CD4-positive, alpha-beta T cell treated with Interleukin-15 for 1 hour (primary cell): ENCODE results near the gene ROPN1B.
"Not testable (repeated sequence)": the region's sequence is repeated elsewhere in the genome, so short reads cannot be mapped to it uniquely, and the experiment has no call there.

Experiments
- DNase-seq: peaks from one replicate; pipeline ENCODE4 v3.0.0-alpha.2; 2020

The ROPN1B gene

DNA sequence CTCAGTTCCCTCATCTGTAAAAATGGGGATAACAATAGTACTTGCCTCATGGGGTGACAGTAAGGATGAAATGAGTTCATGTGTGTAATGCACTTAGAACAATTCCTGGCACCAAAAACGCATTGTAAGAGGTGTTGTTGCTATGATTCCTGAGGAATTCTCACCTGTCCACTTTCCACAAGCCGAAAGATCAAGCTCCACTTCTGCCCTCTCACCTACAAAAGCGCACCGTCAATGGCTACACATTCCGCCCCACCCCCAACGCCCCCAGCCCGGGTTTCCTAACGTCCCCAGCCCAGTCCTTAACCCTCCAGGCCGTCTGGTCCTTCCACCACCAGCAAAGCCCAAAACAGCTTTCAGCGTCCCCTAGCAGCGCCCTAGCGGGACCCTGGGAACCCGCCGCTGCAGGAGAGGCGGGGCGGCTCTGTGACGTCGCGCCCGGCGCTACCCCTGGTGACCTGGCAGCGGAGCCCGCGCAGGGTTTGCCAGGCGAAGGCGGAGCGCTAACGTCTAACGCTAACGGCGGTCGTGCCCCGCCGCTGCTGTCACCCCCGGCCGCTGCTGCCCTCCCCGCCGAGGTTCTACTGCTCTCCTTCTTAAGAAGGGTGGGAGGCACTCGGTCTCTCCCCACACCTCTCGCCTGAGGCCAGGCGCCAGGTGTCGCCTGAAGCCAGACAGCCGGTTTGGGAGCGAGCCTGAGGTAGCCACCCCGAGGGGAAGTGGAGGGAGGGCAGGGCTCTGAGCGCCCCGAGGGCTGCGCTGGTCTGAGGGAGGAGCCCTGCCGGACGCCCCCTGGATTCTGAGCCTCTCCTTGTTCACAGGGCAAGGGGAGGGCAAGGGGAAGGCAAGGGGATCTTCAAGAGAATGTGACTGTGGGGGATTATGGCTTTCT is at the start of gene ROPN1B:
TSS of gene ROPN1B (plus strand) at position 478 of the 892 bp plus-strand sequence. CDS start 2,877 bp downstream, outside the sequence.
- not testable (repeated sequence) for DNase-seq

- DNase-seq = not testable (repeated sequence)
These were observed 48.8 kb upstream of the ROPN1B start for GRCh38 chr3:125920191-125920590.

- not testable (repeated sequence) for DNase-seq
These were observed 48.2 kb upstream of the ROPN1B start for GRCh38 chr3:125920751-125921279.

- peak; percentile 60 for DNase-seq
These were observed 47.3 kb upstream of the ROPN1B start for GRCh38 chr3:125921712-125922111.

- DNase-seq = not testable (repeated sequence)
These were observed 45.5 kb upstream of the ROPN1B start for GRCh38 chr3:125923324-125924115.

DNA sequence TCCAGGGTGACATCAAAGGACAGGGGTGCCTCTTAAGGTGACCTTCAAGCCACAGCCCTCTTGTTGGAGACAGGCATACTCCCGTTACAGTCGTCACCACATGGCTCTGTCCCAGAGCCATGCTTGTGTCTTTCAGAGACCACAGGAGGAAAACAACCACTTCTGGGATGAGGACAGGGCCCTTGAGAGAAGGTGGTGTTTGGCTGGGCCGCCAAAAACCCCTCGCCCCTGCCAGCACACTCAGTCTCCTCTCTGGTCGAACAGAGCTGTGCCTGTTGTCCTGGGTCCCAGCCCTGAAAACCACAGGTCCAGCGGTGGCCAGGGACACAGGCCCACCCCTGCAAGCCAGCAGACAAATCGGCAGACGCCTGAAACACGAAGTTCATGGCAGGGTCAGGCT is 44.7 kb upstream of the ROPN1B start:
- DNase-seq = not testable (repeated sequence)

- not testable (repeated sequence) for DNase-seq
These were observed 43.3 kb upstream of the ROPN1B start for GRCh38 chr3:125925727-125926126.

DNA sequence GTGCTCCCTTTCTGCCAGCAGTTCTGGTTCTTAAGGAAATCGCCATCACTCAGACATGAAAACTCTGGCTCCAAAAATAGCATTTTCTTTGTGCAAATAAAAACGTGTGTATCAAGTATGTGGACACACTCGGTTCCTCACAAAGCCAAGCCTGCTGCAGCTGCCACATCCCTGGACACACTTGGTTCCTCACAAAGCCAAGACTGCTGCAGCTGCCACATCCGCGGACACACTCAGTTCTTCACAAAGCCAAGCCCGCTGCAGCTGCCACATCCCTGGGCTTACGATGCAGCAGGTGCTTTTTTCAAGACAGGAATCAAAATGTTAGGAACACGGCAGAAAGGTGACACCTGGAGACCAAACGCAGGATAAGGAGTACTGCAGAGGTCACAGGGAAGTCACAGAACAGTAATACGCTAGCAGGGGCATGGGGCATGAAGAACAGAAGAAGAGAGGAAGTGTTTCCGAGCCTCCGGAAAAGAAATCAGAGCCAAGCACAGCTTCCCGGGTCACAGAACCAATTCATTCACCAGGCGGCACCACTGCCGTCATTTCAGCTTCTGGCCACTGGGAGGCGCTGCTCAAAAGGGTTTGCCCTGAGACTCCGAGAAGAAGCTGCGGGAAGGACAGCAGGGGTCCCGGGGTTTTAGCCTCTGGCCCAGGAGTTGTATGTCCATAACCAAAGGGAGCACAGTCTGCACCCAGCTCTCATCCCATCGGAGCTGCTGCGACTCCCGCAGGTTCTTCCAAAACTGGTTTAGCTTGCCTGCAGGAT is 40.0 kb upstream of the ROPN1B start:
- DNase-seq = peak; percentile 44

- not testable (repeated sequence) for DNase-seq
These were observed 39.2 kb upstream of the ROPN1B start for GRCh38 chr3:125929765-125930164.

DNA sequence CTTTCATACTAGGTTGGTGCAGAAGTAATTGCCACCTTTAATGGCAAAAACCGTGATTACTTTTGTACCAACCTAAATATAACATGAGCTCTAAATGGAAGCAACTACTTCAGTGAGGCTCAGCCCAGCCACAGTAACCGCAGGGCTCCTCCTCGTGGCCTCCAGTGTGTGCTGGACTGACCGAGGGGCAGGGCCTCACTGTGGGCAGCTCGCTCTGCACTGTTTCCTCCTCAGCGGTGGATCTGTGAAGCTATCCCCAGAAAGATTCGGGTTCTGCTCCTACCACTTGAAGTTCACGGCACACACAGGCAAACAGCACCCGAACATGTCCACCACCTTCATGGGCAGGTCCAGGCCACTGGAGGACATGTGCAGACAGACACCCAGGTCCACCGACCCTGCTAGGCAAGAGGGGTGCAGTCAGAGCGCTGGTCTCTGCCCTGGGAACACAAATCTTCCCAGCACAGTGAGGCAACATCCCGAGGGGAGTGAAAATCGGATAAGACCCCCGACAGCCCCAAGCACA is 37.6 kb upstream of the ROPN1B start:
- not testable (repeated sequence) for DNase-seq

- not testable (repeated sequence) for DNase-seq
These were observed 35.4 kb upstream of the ROPN1B start for GRCh38 chr3:125933397-125934173.

DNA sequence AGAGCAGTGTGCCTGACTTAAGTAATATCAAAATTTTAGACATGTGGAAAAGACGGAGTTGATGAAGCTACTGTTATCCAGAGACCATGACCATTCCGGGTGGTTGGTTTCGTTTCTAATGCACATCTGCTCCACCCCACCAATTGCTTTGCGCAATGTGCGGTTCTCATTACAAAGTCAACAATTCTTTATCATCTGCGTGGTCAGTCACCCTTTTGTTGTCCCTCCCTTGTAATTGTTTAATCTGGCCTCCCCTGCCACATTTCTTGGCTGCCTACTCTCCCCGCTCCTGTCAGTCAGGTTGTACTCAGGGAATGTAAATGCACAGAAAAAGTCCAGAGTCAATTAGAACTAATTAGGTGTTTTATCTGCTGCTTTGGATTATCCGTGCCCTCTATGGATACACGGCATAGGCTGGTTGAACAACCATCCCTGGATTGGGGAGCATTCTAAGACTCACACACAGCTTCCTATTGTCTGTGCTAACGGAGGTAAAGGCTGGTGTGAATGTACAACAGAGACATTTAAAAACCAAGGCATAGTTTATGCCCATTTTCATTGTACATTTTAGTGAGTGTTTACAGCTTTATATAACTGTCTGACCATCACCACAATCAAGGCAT is 33.6 kb upstream of the ROPN1B start:
- DNase-seq = not testable (repeated sequence)

GRCh38 chr3:125936210-125936815 is 32.7 kb upstream of the ROPN1B start:
- DNase-seq = not testable (repeated sequence)

DNA sequence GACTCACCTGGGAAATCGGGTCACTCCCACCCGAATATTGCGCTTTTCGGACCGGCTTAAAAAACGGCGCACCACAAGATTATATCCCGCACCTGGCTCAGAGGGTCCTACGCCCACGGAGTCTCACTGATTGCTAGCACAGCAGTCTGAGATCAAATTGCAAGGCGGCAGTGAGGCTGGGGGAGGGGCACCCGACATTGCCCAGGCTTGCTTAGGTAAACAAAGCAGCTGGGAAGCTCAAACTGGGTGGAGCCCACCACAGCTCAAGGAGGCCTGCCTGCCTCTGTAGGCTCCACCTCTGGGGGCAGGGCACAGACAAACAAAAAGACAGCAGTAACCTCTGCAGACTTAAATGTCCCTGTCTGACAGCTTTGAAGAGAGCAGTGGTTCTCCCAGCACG is 32.1 kb upstream of the ROPN1B start:
- DNase-seq = not testable (repeated sequence)

GRCh38 chr3:125947806-125948205 is 21.2 kb upstream of the ROPN1B start:
- DNase-seq = not testable (repeated sequence)

DNA sequence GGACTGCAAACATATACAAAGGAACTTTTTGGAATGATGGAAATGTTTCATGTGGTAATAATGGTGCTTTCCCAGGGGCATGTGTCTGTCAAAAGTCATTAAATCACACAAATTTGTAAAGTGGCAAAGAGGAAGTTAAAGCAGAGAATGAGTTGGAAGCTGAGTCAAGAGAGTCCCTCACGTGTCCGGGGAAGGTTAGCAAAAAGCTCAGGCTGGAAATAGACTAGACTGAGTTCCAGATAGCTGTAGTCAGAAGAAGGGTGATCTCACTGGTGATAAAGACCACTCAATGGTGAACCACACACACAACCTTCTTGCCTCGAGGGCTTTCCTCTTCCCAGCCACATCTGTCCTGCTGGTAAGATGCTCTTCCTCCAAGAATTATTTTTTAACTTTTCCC is 20.1 kb upstream of the ROPN1B start:
- not testable (repeated sequence) for DNase-seq

GRCh38 chr3:125951176-125951575 is 17.8 kb upstream of the ROPN1B start:
- DNase-seq = not testable (repeated sequence)

- not testable (repeated sequence) for DNase-seq
These were observed 12.0 kb upstream of the ROPN1B start for GRCh38 chr3:125957020-125957419.

- DNase-seq = no peak
These were observed 11.1 kb upstream of the ROPN1B start for GRCh38 chr3:125957674-125958510.
